Caco-2 (cell line): ENCODE data around the gene CFAP157. TPM values are rescaled to one million over a fixed set of nuclear protein-coding genes. Genes with fewer than 3 reads are reported as not detected.

Experiments used
- BruUV-seq: library from RNA; stranded (reverse); fragments of 400-500 nt; replicated peaks from 2 replicates; lab custom pipeline; 2021; lab: Mats Ljungman, UMichigan
- CTCF ChIA-PET: fragments of 300-600 bp; sonication (Branson Sonifier 250); formaldehyde crosslinking; loops from one replicate; lab custom pipeline; 2022; ENCODE audit warnings: antibody characterized with exemption; lab: Charles Lee
- POLR2A ChIA-PET: fragments of 300-600 bp; sonication (Branson Sonifier 250); formaldehyde crosslinking; loops from one replicate; lab custom pipeline; 2022; ENCODE audit warnings: antibody characterized with exemption; lab: Charles Lee
- DNase-seq, 2 experiments: peaks; one replicate each; pipeline versions ENCODE4 v3.0.0 to v3.0.0-alpha.2; 2020 to 2022
- H3K27me3 ChIP-seq: replicated peaks from 2 replicates; pipeline ENCODE4 v1.6.0; 2011; ENCODE audit warnings: low read length; ENCODE audit not compliant: control insufficient read depth, insufficient read depth
- H3K36me3 ChIP-seq: 2 replicates; pipeline ENCODE4 v1.5.1; 2011; ENCODE audit warnings: low read length; ENCODE audit not compliant: control insufficient read depth, insufficient read depth
- H3K4me1 ChIP-seq: fragments of 250-450 bp; sonication (Bioruptor Pico); 2 replicates; pipeline ENCODE4 v1.5.1; 2020; ENCODE audit warnings: mild to moderate bottlenecking
- H3K4me3 ChIP-seq: 2 replicates; pipeline ENCODE4 v1.5.1; 2011; ENCODE audit warnings: low read depth, mild to moderate bottlenecking, control low read depth, low read length
- H3K9me3 ChIP-seq: fragments of 250-450 bp; sonication (Bioruptor Pico); 2 replicates; pipeline ENCODE4 v1.5.1; 2020; ENCODE audit warnings: mild to moderate bottlenecking, moderate library complexity
- H3K27ac Mint-ChIP-seq: one replicate; pipeline ENCODE4 v1.8.0; 2022; ENCODE audit warnings: mixed read lengths; ENCODE audit not compliant: unreplicated experiment
- H3K27me3 Mint-ChIP-seq: one replicate; pipeline ENCODE4 v1.8.0; 2022; ENCODE audit warnings: mixed read lengths; ENCODE audit not compliant: insufficient read depth, unreplicated experiment
- H3K36me3 Mint-ChIP-seq: one replicate; pipeline ENCODE4 v1.8.0; 2022; ENCODE audit warnings: mild to moderate bottlenecking, mixed read lengths; ENCODE audit not compliant: insufficient read depth, unreplicated experiment
- H3K4me1 Mint-ChIP-seq: one replicate; pipeline ENCODE4 v1.8.0; 2022; ENCODE audit warnings: low read depth, mixed read lengths; ENCODE audit not compliant: unreplicated experiment
- H3K4me3 Mint-ChIP-seq: one replicate; pipeline ENCODE4 v1.8.0; 2022; ENCODE audit warnings: mild to moderate bottlenecking, moderate library complexity, mixed read lengths; ENCODE audit not compliant: unreplicated experiment
- H3K9me3 Mint-ChIP-seq: one replicate; pipeline ENCODE4 v1.8.0; 2022; ENCODE audit warnings: mixed read lengths; ENCODE audit not compliant: unreplicated experiment
- intact Hi-C: fragments of 100-400 bp; cut with micrococcal nuclease; formaldehyde crosslinking; loops from one replicate; pipeline ENCODE4 v1.10.0; 2022; ENCODE audit not compliant: unreplicated experiment
- total RNA-seq: library from RNA; stranded (reverse); gene quantifications from 2 replicates; pipeline ENCODE4 v1.2.3, GENCODE V29; 2022
- TF ChIP-seq, protein P1 (sequence below), 2 experiments: fragments of 200-600 bp in 1 of 2; IDR thresholded peaks; 1 replicate in 1 of 2; 2 replicates in 1 of 2; pipeline versions ENCODE4 v1.5.1 to v1.8.0; 2011 to 2022; ENCODE audit warnings: antibody characterized with exemption in 1 of 2, control low read depth in 1 of 2, inconsistent platforms in 1 of 2, low read depth in 1 of 2, low read length in 1 of 2, mild to moderate bottlenecking in 1 of 2, moderate library complexity in 1 of 2; ENCODE audit not compliant: insufficient read depth in 1 of 2, severe bottlenecking in 1 of 2, unreplicated experiment in 1 of 2

The CFAP157 gene
- total RNA-seq, 1 experiment from 2014 or later = not detected

DNA sequence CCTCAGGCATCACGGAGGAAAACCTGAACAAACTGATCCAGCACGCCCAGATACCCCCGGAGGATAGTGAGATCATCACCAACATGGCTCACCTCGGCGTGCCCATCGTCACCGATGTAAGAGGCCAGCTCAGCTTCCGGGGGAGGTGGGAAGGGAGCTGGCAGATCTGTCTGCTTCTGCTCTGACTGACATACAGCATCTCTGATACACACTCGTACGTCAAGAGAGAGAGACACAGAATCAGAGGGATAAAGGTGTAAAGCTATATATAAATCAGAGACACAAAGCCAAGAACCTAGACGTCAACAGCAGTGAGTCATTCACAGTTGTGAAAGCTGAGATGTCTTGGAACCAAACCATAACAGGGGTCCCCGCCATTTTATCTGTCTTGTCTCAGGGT is 30.1 kb upstream of the CFAP157 start:
- H3K36me3 ChIP-seq = no peaks in the 10 kb centered on the region

DNA sequence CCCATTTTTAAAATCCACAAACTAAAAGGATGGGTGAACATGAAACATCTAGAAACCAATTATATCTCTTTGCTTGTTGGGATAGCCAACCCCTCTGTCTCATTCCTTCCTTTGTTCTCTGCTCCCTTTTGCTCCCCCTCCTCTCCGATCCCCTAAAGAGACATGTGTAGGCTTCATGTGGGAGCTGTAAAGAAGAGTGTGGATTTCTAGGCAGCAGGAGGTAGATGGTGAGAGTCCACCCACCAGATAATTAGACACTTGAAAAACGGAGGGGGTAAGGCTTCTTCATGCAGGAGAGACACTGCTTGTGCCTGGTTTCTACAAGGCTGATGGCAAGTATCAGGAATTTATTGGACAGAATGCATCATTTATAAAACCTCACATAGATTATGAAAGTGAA is 27.3 kb upstream of the CFAP157 start:
- no TSS peak for BruUV-seq
- Mint-ChIP-seq H3K9me3 (no peaks in the 10 kb centered on the region), H3K36me3 (peaks cover under 1% of the 10 kb centered on the region), H3K27ac (no peak overlapping the region), H3K4me3 (no peak overlapping the region), H3K27me3 (peaks cover 3% of the 10 kb centered on the region), H3K4me1 (peaks cover 2% of the 10 kb centered on the region)
- ChIA-PET CTCF (no interaction called here), POLR2A (no interaction called here)
- Histone ChIP-seq H3K4me3 (no peak overlapping the region), H3K36me3 (no peaks in the 10 kb centered on the region), H3K27me3 (no peaks in the 10 kb centered on the region), H3K4me1 (no peaks in the 10 kb centered on the region; the same call in 1 of the 2 replicates), H3K9me3 (no peaks in the 10 kb centered on the region)
- DNase-seq = no peak
- TF ChIP-seq, protein P1, sequence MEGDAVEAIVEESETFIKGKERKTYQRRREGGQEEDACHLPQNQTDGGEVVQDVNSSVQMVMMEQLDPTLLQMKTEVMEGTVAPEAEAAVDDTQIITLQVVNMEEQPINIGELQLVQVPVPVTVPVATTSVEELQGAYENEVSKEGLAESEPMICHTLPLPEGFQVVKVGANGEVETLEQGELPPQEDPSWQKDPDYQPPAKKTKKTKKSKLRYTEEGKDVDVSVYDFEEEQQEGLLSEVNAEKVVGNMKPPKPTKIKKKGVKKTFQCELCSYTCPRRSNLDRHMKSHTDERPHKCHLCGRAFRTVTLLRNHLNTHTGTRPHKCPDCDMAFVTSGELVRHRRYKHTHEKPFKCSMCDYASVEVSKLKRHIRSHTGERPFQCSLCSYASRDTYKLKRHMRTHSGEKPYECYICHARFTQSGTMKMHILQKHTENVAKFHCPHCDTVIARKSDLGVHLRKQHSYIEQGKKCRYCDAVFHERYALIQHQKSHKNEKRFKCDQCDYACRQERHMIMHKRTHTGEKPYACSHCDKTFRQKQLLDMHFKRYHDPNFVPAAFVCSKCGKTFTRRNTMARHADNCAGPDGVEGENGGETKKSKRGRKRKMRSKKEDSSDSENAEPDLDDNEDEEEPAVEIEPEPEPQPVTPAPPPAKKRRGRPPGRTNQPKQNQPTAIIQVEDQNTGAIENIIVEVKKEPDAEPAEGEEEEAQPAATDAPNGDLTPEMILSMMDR (IDR thresholded peaks at IDR 0.05; ENCODE audit: insufficient read depth in 1 of 2, low read depth in 1 of 2, low read length in 1 of 2, severe bottlenecking in 1 of 2, unreplicated experiment in 1 of 2) = no peak
- intact Hi-C loops = no loop called here

More for the DNA sequence above, 30.1 kb upstream of the CFAP157 start:
- Histone ChIP-seq H3K9me3 (no peaks in the 10 kb centered on the region), H3K4me3 (no peak overlapping the region), H3K27me3 (no peaks in the 10 kb centered on the region), H3K4me1 (no peaks in the 10 kb centered on the region)
- Mint-ChIP-seq H3K27ac (no peak overlapping the region), H3K9me3 (no peaks in the 10 kb centered on the region), H3K27me3 (peaks cover 3% of the 10 kb centered on the region), H3K4me1 (no peaks in the 10 kb centered on the region), H3K4me3 (no peak overlapping the region), H3K36me3 (no peaks in the 10 kb centered on the region)
- DNase-seq = no peak
- TF ChIP-seq, protein P1 (IDR thresholded peaks at IDR 0.05; ENCODE audit: insufficient read depth in 1 of 2, low read depth in 1 of 2, low read length in 1 of 2, severe bottlenecking in 1 of 2, unreplicated experiment in 1 of 2) = no peak
- ChIA-PET POLR2A (no interaction called here), CTCF (no interaction called here)
- BruUV-seq = no TSS peak
- intact Hi-C loops = no loop called here

DNA sequence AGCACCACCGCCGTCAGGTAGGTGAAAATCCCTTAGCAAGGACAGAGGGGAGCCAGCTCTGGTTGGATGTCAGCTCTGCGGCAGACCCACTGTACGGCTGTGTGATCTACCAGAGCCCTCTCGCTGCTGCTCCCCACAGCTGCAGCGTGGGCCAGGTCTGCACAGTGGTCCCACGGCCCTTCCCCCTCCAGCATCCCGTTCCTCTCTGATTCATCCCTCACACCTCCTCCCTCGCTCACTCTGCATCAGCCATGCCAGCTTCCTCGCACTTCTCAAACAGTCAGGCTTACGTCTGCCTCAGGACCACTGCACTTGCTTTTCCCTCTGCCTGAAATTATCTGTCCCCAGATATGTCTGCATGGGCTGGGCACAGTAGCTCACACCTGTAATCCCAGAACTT is 26.6 kb upstream of the CFAP157 start:
- TF ChIP-seq, protein P1 (IDR thresholded peaks at IDR 0.05; ENCODE audit: insufficient read depth in 1 of 2, low read depth in 1 of 2, low read length in 1 of 2, severe bottlenecking in 1 of 2, unreplicated experiment in 1 of 2) = no peak
- peaks cover 3% of the 10 kb centered on the region for H3K27me3 Mint-ChIP-seq
- peaks cover 5% of the 10 kb centered on the region for H3K36me3 Mint-ChIP-seq
- H3K4me1 Mint-ChIP-seq = peaks cover 7% of the 10 kb centered on the region
- CTCF ChIA-PET = interaction anchor here (0.6 kb wide), 1 partner anchor 189 kb away, joined by 3 read pairs; no protein-coding TSS in a partner anchor
- no TSS peak for BruUV-seq
- Histone ChIP-seq H3K4me3 (no peak overlapping the region), H3K4me1 (no peaks in the 10 kb centered on the region; the same call in 1 of the 2 replicates), H3K9me3 (no peaks in the 10 kb centered on the region), H3K36me3 (no peaks in the 10 kb centered on the region), H3K27me3 (no peaks in the 10 kb centered on the region)
- H3K4me3 Mint-ChIP-seq = no peak overlapping the region
- no peak overlapping the region for H3K27ac Mint-ChIP-seq
- intact Hi-C loops = no loop called here
- POLR2A ChIA-PET = no interaction called here
- H3K9me3 Mint-ChIP-seq = no peaks in the 10 kb centered on the region
- DNase-seq = no peak
